GM21825 (cell line): ENCODE measurements around the gene TLL2.

Source experiments
- ATAC-seq: cut with Tn5 transposase; IDR thresholded peaks from one replicate; pipeline ENCODE4 v1.9.1; 2021; ENCODE audit warnings: mild to moderate bottlenecking, moderate library complexity; ENCODE audit not compliant: unreplicated experiment

The TLL2 gene

DNA sequence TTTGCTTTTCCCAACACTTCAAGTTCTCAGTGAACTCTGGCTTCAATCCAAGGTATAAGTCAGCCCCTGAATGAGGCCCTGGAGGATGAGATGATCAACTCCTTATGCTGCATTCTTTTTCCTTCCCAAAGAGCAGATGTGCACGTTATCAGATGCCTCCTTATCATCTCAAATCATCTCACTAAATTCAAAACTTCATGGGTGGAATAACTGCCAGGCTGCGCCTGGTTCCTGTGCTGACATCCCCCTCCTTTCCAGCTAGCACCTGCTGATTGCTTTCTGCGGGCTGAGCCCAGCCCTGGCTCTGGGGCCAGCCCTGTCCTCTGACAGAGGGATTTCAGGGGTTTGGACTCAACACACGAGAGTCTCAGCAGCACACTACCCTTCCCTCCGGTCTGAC, 44.9 kb downstream of the TLL2 start:
- no peak for ATAC-seq

DNA sequence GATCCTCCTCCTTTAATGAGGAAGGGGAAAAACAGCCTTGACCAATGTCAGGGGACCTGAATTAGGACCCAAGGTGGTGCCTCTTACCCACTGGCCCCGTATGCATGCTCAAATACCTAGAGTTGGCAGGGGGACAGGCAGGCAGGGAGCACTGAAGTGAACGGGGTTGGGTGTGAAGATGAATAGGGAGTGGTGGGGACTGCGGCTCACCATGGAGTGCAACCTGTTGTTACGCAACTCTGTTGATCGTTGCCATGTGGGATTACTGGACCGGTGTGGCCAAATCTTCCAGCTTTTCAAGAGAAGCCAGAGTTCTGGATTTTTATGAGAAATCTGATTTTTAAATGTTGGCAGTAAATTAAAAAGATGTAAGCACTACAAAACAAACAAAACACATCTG, 48.1 kb downstream of the TLL2 start:
- no peak for ATAC-seq

DNA sequence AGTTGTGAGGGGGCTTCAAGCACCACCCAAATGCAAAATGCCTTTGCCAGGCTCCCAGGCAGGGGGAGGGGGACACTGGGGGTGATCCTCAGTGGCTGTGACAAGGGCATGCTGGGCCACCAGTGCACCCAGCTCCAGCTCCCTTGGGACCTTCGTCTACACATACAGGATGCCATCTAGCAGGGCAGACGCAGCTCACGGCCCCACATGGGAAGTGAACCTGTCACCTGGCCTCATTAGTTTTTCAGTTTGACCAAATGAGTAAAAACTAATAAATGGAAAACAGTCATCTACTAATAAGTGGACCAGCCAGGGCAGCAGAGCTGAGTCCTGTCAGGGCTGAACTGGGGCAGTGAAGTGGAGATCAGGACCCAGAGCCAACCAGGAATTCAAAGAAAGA, 50.2 kb downstream of the TLL2 start:
- ATAC-seq = no peak

DNA sequence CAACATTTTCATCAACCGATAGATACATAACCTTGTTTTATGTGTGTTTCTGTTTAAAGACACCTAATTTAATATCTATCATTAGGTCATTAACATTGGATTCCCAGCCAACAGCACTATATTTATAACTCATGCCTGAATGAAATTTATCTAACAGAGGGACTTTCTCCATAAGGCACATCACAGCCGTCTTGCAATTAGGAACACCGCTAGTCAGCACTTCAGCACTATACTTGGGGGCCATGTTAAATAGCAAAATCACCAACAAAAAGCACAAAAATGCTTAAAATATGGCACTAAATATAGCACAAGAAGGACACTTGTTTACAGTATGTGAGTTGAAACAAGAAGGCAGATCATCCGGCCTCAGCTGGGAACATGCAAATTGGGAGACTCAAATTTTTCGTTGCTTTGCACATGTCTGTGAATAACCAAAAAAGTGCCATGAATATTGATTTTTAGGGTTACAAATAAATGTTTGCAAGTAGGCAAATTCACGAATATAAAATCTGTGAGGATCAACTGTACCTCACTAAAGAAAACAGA, 51.0 kb downstream of the TLL2 start:
- no peak for ATAC-seq

DNA sequence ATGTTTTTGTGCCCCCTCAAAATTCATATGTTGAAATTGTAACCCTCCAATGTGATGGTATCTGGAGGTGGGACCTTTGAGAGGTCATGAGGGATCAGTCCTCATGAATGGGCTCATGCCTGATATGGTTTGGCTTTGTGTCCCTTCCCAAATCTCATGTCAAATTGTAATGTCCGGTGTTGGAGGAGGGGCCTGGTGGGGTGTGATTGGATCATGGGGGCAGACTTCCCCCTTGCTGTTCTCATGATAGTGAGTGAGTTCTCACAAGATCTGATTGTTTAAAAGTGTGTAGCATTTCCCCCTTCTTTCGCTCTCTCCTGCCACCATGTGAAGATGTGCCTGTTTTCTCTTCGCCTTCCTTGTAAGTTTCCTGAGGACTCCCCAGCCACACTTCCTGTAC, 53.4 kb downstream of the TLL2 start:
- ATAC-seq = no peak

DNA sequence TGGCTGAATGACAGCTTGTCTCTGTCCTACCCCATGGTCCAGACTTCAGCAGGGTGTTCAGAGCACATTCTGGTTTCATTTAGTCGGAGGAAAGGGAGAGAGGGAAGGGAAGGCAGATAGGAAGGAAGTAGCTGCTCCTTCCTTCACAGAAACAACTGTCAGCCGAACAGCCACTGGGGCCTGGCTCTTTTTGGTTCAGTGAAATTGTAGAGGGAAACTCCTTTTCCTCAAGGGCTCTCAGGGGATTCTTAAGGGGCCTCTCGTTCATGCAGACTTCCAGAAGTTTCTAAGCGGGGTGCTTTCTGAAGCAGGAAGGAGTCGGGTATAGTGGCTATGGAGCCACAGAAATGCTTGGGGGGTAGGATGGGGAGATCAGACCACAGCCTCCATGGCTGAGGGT, 56.4 kb downstream of the TLL2 start:
- ATAC-seq = no peak

DNA sequence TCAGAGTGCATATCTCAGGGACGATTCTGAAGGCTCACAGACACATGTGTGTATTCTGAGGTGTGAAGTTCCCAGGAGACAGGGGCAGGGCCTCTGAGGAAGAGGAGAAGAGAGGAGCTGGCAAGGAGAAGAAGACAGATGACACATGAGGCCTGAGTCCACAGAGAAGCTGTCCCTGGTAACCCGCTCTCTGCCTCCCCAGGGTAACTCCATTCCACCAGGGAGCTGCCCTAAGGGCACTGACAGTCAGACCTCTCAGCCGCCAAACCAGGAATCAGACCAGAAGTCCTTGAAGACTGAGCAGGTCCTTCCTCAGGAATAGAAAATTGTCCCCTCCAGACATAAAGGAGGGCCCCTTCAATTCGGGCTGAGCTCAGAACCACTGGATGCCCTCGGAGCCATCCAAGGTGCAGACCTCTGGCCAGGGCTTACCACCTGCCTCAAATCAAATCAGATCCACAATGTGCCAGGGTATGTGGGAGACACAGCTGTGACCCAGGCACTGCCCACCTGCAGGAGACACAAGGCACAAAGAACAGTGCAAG, 57.4 kb downstream of the TLL2 start:
- no peak for ATAC-seq

DNA sequence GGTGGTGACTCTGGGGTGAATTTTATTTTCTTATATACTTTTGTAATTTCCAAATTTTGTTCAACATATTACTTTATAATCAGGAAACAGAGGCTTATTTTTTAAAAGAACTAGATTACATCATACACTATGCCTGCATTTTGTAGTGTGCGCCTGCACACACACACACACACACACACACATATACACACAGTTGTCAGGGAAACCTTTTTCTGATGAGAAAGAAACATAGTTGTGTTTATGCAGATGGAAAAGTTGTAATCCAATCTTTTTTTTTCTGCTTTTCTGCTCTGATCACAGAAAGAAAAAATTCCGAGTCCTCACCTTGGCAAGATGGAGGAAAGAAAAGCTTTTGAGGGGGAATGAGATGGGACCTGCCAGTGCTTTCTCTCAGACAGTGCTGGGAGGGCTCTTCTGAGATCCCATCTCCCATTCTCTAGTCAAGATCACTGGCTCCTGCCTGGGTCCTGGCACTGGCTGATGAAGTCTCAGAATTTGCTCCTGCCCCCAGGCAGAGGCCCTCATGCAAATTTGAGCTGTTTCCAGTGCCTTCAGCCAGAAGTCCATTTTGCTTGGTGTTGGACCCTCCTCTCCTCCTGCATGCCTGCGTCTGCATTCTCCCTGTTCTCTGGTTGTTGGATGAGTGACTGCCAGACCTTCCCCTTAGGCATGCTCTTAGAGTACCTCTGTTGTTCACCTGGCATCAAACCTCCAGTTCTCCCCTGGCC, 59.7 kb downstream of the TLL2 start:
- no peak for ATAC-seq

DNA sequence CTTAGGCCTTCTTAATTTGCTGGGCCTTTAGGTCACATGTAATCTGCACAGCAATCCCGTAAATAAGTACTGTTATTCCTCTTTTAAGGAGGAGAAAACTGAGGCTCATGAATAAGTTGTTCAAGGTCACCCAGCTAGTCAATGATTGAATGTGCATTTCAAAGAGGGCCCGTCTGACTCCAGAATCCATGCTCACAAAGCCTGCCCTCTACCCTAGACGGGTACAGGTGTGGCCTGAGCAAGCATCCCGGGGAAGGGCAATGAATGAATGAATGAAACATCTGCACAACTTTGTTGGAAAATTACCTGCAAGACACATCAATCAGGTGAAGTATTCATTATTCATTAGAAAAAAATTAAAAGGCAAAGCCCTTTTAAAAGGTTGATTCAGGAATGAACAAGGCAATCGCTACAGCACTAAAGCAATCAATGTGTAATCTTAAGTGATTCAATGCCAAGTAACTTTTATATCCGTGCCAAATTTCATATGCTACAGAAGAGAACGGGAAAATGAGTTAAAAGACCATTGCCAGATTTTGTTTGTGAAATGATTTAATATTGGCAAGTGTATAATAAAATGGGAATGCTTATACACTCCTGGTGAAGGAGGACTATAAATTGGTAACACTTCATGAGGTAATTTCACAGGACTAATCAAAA, 61.1 kb downstream of the TLL2 start:
- ATAC-seq = no peak

DNA sequence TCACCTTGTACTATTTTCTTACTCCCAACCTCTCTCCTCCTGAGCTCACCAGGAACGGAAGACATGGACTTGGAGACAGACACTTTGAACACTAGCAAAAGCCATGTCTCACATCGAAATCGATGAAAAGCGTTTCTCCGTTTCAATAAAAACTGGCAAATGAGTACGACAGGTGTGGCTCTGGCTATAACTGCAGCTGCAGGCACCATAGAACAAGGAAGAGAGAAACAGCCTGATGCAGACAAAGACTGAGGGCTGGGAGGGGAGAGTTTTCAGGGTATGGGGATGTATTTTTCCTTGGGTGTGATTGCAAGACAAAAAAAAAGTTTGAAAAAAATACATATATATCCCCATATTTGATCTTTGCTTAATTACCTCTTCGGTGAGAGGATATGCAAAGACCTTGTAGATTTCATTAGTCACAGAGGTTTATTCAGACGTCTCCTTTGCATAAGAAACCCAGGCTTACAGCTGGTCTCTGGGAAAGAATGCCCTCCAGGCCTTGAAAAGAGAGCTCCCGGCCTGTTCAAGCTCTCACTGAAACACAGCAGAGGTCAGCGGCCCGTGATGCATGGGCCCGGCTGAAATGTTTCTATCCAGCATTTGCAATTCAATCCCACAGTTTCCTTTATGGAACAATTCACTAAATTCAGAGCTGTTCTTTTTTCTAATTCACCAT, 63.1 kb downstream of the TLL2 start:
- ATAC-seq = no peak

DNA sequence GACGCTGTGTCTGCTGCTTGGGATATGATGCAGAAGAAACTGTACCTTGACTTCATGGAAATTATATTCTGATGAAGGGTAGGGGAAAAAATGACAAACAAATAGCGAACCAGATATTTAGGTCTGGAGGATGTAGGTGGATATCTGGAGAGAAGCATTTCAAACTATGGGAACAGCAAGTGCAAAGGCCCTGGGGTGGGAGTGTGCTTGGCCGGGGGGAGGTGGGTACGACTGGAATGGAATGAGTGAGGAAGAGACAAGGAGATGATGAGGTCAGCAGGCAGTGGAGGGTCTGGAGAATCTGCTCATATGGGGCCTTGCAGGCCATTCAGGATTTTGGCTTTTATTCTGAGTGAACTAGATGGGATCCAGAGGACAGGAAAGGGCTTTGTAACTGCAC, 65.2 kb downstream of the TLL2 start:
- no peak for ATAC-seq

DNA sequence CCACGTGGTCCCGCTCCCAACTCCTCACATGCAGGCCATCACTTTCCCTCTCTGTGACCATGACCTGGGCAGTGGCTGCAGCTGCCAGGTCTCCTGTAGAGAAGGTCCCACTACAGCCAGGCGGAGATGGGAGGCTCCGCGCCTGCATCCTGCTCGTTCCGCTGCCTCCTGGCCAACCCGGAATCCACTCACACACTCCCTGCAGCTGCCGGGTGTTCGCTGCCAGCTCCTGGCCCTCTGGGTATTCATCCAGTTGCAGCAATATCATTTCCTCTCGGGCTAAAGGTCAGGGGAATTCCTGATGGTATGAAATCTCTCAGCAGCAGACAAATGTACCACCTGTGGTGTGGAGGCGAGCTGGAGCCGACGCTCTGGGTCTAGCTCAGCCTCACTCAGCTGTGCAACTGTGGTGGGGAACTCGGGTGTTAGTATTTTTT, 65.7 kb downstream of the TLL2 start:
- no peak for ATAC-seq

DNA sequence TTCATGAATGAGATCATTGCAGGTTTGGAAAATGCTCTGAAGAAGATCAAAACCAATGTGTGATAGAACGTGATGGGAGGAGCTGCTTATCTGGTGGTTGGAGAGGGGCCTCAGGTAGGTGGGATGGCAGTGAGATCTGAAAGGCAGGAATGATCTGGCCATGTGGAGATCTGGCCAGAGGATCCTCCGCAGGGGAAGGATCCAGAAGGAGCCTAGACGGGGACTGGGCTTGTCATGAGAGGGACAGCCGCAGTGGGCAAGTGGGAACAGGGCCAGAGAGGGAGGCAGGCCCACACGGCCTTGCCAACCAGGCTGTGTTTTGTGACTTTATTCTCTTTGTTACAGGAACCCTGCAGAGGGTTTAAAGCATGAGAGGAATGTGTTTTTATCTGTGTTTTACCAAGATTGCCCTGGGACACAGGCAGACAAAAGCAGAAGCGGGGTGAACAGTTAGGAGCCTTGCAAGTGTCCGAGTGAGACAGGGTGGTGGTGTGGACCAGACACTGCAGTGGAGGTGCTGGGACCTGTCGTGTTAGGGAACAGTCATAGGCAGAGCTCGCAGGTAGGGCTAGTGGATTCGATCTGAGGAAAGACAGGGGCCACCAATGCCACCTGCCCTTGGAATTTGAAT, 66.6 kb downstream of the TLL2 start:
- no peak for ATAC-seq

DNA sequence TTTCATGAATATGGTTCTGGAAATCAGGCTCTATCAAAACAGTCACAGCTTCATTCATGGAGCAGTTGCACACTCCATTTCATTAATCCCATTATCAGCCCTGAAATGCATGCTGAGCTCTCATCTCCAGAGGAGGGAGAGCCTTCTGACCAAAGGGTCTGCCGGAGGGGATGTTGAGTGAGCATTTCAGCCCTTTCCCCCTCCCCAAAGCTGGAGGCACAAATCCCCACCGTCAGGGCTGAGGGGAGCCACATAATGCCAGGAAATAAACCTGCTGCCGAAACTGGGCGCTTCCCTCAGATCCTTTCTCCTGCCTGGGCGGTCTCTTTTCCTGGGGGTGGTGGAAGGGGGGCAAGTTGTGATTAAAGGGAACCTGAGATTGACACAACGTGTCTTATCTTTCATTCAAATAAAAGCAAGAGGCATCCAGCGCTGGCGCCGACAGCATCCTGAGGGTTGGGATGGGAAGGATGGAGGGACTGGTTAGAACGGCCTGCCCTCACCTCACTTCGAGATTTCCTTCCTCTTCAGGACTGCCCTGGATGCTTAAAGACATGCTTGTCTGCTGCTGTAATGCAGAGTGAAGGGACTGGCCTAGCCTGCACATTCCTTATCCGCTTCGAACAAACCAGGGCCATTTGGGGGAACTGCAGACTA, 71.6 kb downstream of the TLL2 start:
- ATAC-seq = no peak

DNA sequence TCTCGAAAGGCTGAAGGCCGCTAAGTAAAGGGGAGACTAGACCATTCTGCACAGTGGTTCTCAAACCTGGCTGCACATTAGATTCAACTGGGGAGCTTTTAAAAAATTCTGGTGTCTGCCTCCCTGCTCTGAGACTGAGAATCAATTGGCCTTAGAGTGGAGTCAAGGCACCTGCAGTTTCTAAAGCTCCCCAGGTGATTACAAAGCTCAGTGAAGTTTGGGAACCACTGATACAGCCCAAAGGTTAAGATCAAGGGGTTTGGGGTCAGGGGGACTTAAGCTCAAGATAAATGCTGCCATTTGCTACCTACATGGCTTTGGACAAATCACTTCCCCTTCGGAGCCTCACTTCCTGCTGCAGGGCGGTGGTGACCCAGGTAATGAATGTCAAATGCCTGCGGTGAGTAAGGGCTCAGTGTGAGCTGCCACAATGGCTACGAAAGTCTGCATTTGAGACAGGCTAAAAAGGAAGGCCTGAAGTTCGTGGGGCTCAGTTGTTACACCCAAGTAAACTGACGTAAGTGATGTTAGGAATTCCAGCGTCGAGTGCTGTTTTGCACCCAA, 72.3 kb downstream of the TLL2 start:
- no peak for ATAC-seq

DNA sequence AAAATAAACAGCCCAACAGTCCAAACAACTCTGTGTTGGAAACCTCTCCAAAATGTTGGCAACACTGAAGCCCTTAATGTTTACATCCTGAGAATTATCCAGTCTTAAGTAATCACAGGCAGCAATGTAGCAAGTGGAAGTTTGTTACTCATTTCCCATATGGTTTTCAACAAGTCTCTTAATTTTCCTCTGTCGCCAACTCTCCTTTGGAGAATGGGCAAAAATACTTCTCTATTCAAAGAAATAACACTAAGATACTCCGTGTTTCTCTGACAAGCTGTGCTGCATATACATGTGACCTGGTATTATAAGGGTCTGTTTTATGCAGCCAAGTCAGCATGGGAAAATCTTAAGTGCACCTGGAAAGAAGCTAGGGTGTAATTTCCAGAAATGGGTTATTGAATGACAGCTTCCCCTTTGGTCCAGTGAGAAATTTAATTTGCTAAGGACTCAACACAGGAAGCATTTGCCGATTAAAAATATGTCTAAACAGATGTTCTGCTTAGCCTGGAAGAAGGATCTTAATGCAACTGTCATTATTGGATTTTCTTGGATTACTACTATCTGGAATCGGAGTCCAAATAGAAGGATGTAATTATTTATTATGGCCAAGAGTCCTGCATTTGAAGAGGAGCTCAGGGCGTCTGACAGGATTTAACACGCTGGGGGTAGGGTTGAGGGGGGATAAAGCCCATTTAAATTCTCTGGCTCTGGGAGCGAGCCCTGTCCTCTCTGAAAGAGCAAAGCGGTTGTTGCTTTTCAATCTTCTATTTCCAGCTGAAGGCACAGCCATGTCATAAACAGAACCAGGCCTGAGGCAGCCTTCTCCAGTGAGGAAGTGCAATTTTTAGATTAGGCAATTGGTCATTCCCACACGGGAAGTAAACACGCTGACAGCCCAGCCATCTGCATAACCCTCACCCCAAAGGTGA, 73.1 kb downstream of the TLL2 start:
- ATAC-seq = no peak

DNA sequence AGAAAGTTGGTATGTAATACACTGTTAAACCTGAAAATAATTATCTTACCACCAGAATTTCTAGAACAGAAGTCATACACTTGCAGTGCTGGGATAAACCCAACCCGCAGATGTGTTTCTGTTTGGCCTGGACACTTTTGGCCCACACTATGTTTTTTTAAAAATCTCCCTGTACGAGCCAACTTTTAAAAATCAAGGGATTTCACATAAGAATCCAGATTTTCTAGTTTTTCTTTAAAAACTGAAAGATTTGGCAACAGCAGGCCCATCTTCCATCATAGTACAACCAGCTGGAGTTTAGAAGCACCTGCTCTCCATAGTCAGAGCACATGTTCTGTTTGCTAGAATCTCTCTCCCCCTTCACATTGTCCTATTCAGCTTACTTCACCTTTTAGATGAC, 74.0 kb downstream of the TLL2 start:
- ATAC-seq = no peak

DNA sequence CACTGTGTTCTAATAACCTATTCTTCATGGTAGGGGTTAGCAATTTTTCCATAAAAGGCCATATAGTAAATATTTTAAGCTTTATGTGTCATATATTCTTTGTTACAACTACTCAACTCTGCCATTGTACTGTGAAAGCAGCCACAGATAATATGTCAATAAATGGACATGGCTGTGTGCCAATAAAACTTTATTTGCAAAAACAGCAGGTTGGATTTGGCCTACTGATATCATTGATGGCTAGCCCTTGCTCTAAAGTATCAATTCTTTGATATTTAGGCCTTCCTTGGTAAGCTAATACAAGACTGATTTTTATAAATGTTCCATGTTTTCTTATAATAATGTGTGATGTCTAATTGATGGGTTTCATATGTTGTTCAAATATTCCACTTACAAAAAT, 77.7 kb downstream of the TLL2 start:
- no peak for ATAC-seq
